H1 (cell line): ENCODE measurements around the gene IFI16.

Source experiments
- EZH2 ChIP-seq: fragments of 200-600 bp; sonication (generic); IDR thresholded peaks from 2 replicates; pipeline ENCODE4 v1.7.1; 2012; ENCODE audit warnings: low read depth, mild to moderate bottlenecking, moderate library complexity, low read length, inconsistent platforms; ENCODE audit not compliant: severe bottlenecking
- KDM1A ChIP-seq: fragments of 200-600, 300-600 bp; sonication (generic); IDR thresholded peaks from 2 replicates; pipeline ENCODE4 v1.7.1; 2016; ENCODE audit warnings: mild to moderate bottlenecking, low read length, borderline replicate concordance
- TF ChIP-seq, protein P1 (sequence below), 3 experiments: IDR thresholded peaks; 1 replicate in 2 of 3; 2 replicates in 1 of 3; pipeline versions ENCODE4 v1.5.1 to v1.6.1; 2011; ENCODE audit warnings: low read length in 3 of 3, mild to moderate bottlenecking in 3 of 3, inconsistent platforms in 2 of 3, low read depth in 1 of 3, moderate library complexity in 1 of 3; ENCODE audit not compliant: insufficient read depth in 1 of 3; ENCODE audit errors: control extremely low read depth in 1 of 3

DNA sequence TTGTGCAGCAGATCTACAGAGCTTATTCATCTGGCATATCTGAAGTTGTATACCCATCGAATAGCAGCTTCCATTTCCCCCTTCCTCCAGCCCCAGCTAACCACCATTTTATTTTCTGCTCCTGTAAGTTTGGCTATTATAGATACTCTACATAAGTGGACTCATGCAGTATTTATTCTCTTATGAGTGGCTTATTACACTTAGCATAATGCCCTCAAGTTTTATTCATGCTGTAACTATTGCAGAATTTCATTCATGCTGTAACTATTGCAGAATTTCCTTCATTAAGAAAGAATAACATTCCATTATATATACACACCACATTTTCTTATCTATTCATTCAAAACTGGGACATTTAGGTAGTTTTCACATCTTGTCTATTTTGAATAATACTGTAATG, 30.5 kb upstream of the IFI16 start:
- TF ChIP-seq EZH2 (no peak), KDM1A (no peak)
- TF ChIP-seq, protein P1, sequence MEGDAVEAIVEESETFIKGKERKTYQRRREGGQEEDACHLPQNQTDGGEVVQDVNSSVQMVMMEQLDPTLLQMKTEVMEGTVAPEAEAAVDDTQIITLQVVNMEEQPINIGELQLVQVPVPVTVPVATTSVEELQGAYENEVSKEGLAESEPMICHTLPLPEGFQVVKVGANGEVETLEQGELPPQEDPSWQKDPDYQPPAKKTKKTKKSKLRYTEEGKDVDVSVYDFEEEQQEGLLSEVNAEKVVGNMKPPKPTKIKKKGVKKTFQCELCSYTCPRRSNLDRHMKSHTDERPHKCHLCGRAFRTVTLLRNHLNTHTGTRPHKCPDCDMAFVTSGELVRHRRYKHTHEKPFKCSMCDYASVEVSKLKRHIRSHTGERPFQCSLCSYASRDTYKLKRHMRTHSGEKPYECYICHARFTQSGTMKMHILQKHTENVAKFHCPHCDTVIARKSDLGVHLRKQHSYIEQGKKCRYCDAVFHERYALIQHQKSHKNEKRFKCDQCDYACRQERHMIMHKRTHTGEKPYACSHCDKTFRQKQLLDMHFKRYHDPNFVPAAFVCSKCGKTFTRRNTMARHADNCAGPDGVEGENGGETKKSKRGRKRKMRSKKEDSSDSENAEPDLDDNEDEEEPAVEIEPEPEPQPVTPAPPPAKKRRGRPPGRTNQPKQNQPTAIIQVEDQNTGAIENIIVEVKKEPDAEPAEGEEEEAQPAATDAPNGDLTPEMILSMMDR (IDR thresholded peaks at IDR 0.05; ENCODE audit: control extremely low read depth in 1 of 3, insufficient read depth in 1 of 3, low read depth in 1 of 3, low read length in 3 of 3): no peak
